ENCODE data around the gene LTA4H.

The LTA4H gene

GRCh38 chr12:96057986-96058553 is 22.7 kb upstream of the LTA4H start:
- no peak for DNase-seq (ENCODE audit: low read depth)

GRCh38 chr12:96056646-96057455 is 21.5 kb upstream of the LTA4H start:
- DNase-seq (ENCODE audit: low read depth), result no peak

GRCh38 chr12:96054244-96054610 is 18.8 kb upstream of the LTA4H start:
- no peak for DNase-seq (ENCODE audit: low read depth)

GRCh38 chr12:96053476-96054243 is 18.3 kb upstream of the LTA4H start:
- DNase-seq (ENCODE audit: low read depth), result no peak

GRCh38 chr12:96051756-96052485 is 16.5 kb upstream of the LTA4H start:
- no peak for DNase-seq (ENCODE audit: low read depth)

GRCh38 chr12:96050139-96050538 is 14.8 kb upstream of the LTA4H start:
- no peak for DNase-seq (ENCODE audit: low read depth)

GRCh38 chr12:96049101-96049500 is 13.7 kb upstream of the LTA4H start:
- no peak for DNase-seq (ENCODE audit: low read depth)

GRCh38 chr12:96048393-96048969 is 13.1 kb upstream of the LTA4H start:
- no peak for DNase-seq (ENCODE audit: low read depth)

GRCh38 chr12:96047229-96048211 is 12.1 kb upstream of the LTA4H start:
- DNase-seq (ENCODE audit: low read depth), result no peak

- DNase-seq (ENCODE audit: low read depth), result no peak
Observed at GRCh38 chr12:96046543-96047228, 11.3 kb upstream of the LTA4H start.

- no peak for DNase-seq (ENCODE audit: low read depth)
Observed at GRCh38 chr12:96045566-96045965, 10.2 kb upstream of the LTA4H start.

GRCh38 chr12:96044943-96045290 is 9.5 kb upstream of the LTA4H start:
- DNase-seq (ENCODE audit: low read depth), result no peak

- DNase-seq (ENCODE audit: low read depth), result no peak
Observed at GRCh38 chr12:96044017-96044942, 8.9 kb upstream of the LTA4H start.

GRCh38 chr12:96041181-96041580 is 5.8 kb upstream of the LTA4H start:
- no peak for DNase-seq (ENCODE audit: low read depth)

GRCh38 chr12:96040305-96041133 is 5.1 kb upstream of the LTA4H start:
- DNase-seq (ENCODE audit: low read depth), result no peak

- DNase-seq (ENCODE audit: low read depth), result no peak
Observed at GRCh38 chr12:96039516-96039915, 4.1 kb upstream of the LTA4H start.

- DNase-seq (ENCODE audit: low read depth), result no peak
Observed at GRCh38 chr12:96036765-96037455, 1.5 kb upstream of the LTA4H start.
